Transverse colon (tissue), 3 donors: ENCODE data around the gene IRF6.

ENCODE experiments used
- EP300 ChIP-seq: sonication (generic); formaldehyde crosslinking; IDR thresholded peaks from one replicate; pipeline ENCODE4 v1.6.1; 2017; ENCODE audit warnings: antibody characterized with exemption, low read depth
- POLR2AphosphoS5 ChIP-seq, 3 donors: sonication (generic); formaldehyde crosslinking; IDR thresholded peaks; one replicate each; pipeline ENCODE4 v1.6.1; 2016; ENCODE audit warnings: antibody characterized with exemption in 3 of 3

DNA sequence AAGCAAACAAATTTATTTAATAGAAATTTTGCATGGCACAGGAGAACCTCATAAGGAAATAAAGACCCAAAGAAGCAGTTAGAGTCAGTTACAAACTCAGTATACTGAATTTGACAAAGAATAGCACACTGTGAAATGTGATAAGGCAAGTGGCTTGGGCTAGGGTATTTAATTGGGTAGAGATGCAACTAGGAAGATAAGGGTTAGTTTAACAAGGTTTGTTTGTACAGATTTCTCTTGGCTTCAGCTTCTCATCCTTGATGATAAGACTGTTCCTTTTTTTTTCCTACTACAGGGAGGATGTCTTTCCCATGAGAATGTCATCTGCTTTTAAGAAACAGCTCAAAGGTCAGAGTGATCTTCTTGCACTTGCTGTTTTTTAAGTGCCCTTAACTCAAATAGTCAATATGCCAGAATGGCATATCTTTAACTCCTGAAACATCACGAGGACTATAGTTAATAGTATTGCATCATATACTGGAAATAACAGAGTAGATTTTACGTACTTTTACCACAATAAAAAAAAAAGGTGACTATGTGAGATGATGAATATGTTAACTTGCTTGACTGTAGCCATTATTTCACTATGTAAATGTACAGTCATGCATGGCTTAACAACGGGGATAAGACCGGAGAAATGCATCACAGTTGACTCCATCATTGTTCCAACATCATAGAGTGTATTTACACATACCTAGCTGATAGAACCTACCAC is 59.3 kb downstream of the IRF6 start:
- TF ChIP-seq POLR2AphosphoS5 (IDR thresholded peaks at IDR 0.05) (no peak), EP300 (no peak)
